Superior temporal gyrus (tissue), 1 donor: ENCODE measurements around the gene ATP5F1C.

Source experiments
- DNase-seq: peaks from one replicate; pipeline ENCODE4 v3.0.0-alpha.2; 2016; ENCODE audit errors: extremely low spot score

Gene ATP5F1C

GRCh38 chr10:7853226-7853842 is 65.4 kb downstream of the ATP5F1C start:
- DNase-seq: no peak

GRCh38 chr10:7853890-7854289 is 65.9 kb downstream of the ATP5F1C start:
- no peak for DNase-seq

- DNase-seq: no peak
Measured at GRCh38 chr10:7855205-7855604, 67.2 kb downstream of the ATP5F1C start.

GRCh38 chr10:7856678-7857077 is 68.7 kb downstream of the ATP5F1C start:
- no peak for DNase-seq

- no peak for DNase-seq
Measured at GRCh38 chr10:7857262-7857661, 69.3 kb downstream of the ATP5F1C start.
